OCI-LY7 (cell line): ENCODE data around the gene NXN. TPM values are rescaled to one million over a fixed set of nuclear protein-coding genes. Genes with fewer than 3 reads are reported as not detected.

ENCODE experiments used
- BruUV-seq: library from RNA; stranded (reverse); fragments of 400-500 nt; replicated peaks from 2 replicates; lab custom pipeline; 2021; lab: Mats Ljungman, UMichigan
- CTCF ChIA-PET: fragments of 300-600 bp; sonication (Branson Sonifier 250); formaldehyde crosslinking; loops from one replicate; lab custom pipeline; 2022; ENCODE audit warnings: antibody characterized with exemption; ENCODE audit not compliant: unreplicated experiment; lab: Charles Lee
- POLR2A ChIA-PET: fragments of 300-600 bp; sonication (Branson Sonifier 250); formaldehyde crosslinking; loops from one replicate; lab custom pipeline; 2022; ENCODE audit warnings: antibody characterized with exemption; lab: Charles Lee
- DNase-seq: peaks from one replicate; pipeline ENCODE4 v3.0.0-alpha.2; 2015; ENCODE audit warnings: low spot score
- H2AFZ ChIP-seq: fragments of 200-600 bp; sonication (generic), shearing (Covaris generic); 2 replicates; pipeline ENCODE4 v1.6.1; 2014; ENCODE audit warnings: mild to moderate bottlenecking, antibody characterized with exemption, low read length, moderate library complexity
- H3K27ac ChIP-seq: fragments of 200-600 bp; sonication (generic); 2 replicates; pipeline ENCODE4 v1.5.1; 2014; ENCODE audit warnings: mixed run types, low read depth, mild to moderate bottlenecking, moderate library complexity, low read length, inconsistent platforms; ENCODE audit not compliant: poor library complexity, severe bottlenecking
- H3K36me3 ChIP-seq: fragments of 200-600 bp; sonication (generic); 2 replicates; pipeline ENCODE4 v1.6.1; 2014; ENCODE audit warnings: mild to moderate bottlenecking, antibody characterized with exemption, low read length, moderate library complexity, mixed read lengths; ENCODE audit not compliant: insufficient read depth
- H3K4me1 ChIP-seq: fragments of 200-600 bp; sonication (generic); 2 replicates; pipeline ENCODE4 v1.5.1; 2014; ENCODE audit warnings: mild to moderate bottlenecking, low read length; ENCODE audit not compliant: insufficient read depth, poor library complexity, severe bottlenecking
- H3K4me2 ChIP-seq: fragments of 200-600 bp; sonication (generic); 2 replicates; pipeline ENCODE4 v1.6.1; 2014; ENCODE audit warnings: mild to moderate bottlenecking, low read length
- H3K4me3 ChIP-seq: fragments of 200-600 bp; sonication (generic); 2 replicates; pipeline ENCODE4 v1.5.1; 2014; ENCODE audit warnings: mild to moderate bottlenecking, low read depth, low read length; ENCODE audit not compliant: poor library complexity, severe bottlenecking
- H3K79me2 ChIP-seq: fragments of 200-600 bp; sonication (generic); 2 replicates; pipeline ENCODE4 v1.6.1; 2016; ENCODE audit warnings: low read depth, mild to moderate bottlenecking, low read length, moderate library complexity, mixed read lengths; ENCODE audit not compliant: insufficient read depth
- H3K9me2 ChIP-seq: fragments of 200-600 bp; sonication (generic); 2 replicates; pipeline ENCODE4 v1.6.1; 2016; ENCODE audit warnings: mild to moderate bottlenecking, low read length, mixed read lengths; ENCODE audit not compliant: insufficient read depth
- H3K9me3 ChIP-seq: fragments of 200-600 bp; sonication (generic); 2 replicates; pipeline ENCODE4 v1.6.1; 2014; ENCODE audit warnings: mild to moderate bottlenecking, mixed run types, low read length, mixed read lengths
- H4K20me1 ChIP-seq: fragments of 200-600 bp; sonication (generic); 2 replicates; pipeline ENCODE4 v1.6.1; 2014; ENCODE audit warnings: mild to moderate bottlenecking, antibody characterized with exemption, low read length, moderate library complexity, mixed read lengths; ENCODE audit not compliant: insufficient read depth
- EZH2phosphoT487 ChIP-seq: fragments of 200-600 bp; sonication (generic); IDR thresholded peaks from 2 replicates; pipeline ENCODE4 v1.6.1; 2018; ENCODE audit warnings: low read depth, borderline replicate concordance, mild to moderate bottlenecking, mixed run types, antibody characterized with exemption, low read length, moderate library complexity, mixed read lengths
- intact Hi-C: fragments of 100-400 bp; cut with micrococcal nuclease; formaldehyde crosslinking; loops from one replicate; pipeline ENCODE4 v1.10.0; 2022; ENCODE audit not compliant: unreplicated experiment
- total RNA-seq, 2 experiments: library from RNA; depleted of rRNA in 1 of 2; stranded (reverse); fragments of >200 nt in 1 of 2; shearing (Covaris generic) in 1 of 2; gene quantifications; 2 replicates each; pipeline ENCODE4 v1.2.3, GENCODE V29; 2014 to 2022
- TF ChIP-seq, protein P1 (sequence below): fragments of 200-600 bp; sonication (generic); conservative IDR thresholded peaks from 2 replicates; pipeline ENCODE4 v1.5.1; 2014; ENCODE audit warnings: mild to moderate bottlenecking, antibody characterized with exemption, low read length, moderate library complexity, mixed read lengths

NXN gene
- total RNA-seq, 2 experiments from 2014 or later: 1.3 to 2.8 TPM

DNA sequence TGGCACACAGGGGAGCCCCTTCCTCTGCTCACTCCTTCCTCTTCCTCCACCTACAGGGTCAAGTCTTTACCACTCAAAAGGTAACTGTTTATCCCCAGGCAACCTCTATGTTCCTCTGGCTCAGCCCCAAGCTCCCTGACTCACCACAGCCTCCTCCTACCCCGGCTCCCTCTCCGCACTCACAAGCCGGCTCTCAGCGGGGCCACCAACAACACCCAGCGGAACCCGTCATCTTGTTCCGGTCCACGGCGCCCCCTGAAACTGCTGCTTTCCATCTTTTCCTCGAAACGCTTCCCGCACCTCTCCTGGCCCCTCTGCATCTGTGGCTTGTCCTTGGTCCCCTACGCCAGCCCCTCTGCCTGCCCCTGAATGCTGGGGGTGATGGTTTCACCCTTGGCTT is 58.4 kb downstream of the NXN start:
- Histone ChIP-seq H3K79me2 (no peaks in the 10 kb centered on the region), H3K4me3 (no peak overlapping the region), H3K36me3 (no peaks in the 10 kb centered on the region), H3K9me3 (no peaks in the 10 kb centered on the region), H3K27ac (no peak overlapping the region), H3K4me1 (no peaks in the 10 kb centered on the region), H2AFZ (no peak overlapping the region), H4K20me1 (no peaks in the 10 kb centered on the region), H3K4me2 (no peak overlapping the region), H3K9me2 (no peaks in the 10 kb centered on the region)
- no TSS peak for BruUV-seq
- ChIA-PET CTCF (no interaction called here), POLR2A (no interaction called here)
- intact Hi-C loops: no loop called here
- TF ChIP-seq, protein P1, sequence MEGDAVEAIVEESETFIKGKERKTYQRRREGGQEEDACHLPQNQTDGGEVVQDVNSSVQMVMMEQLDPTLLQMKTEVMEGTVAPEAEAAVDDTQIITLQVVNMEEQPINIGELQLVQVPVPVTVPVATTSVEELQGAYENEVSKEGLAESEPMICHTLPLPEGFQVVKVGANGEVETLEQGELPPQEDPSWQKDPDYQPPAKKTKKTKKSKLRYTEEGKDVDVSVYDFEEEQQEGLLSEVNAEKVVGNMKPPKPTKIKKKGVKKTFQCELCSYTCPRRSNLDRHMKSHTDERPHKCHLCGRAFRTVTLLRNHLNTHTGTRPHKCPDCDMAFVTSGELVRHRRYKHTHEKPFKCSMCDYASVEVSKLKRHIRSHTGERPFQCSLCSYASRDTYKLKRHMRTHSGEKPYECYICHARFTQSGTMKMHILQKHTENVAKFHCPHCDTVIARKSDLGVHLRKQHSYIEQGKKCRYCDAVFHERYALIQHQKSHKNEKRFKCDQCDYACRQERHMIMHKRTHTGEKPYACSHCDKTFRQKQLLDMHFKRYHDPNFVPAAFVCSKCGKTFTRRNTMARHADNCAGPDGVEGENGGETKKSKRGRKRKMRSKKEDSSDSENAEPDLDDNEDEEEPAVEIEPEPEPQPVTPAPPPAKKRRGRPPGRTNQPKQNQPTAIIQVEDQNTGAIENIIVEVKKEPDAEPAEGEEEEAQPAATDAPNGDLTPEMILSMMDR: no peak
- no peak for TF ChIP-seq EZH2phosphoT487
- no peak for DNase-seq

DNA sequence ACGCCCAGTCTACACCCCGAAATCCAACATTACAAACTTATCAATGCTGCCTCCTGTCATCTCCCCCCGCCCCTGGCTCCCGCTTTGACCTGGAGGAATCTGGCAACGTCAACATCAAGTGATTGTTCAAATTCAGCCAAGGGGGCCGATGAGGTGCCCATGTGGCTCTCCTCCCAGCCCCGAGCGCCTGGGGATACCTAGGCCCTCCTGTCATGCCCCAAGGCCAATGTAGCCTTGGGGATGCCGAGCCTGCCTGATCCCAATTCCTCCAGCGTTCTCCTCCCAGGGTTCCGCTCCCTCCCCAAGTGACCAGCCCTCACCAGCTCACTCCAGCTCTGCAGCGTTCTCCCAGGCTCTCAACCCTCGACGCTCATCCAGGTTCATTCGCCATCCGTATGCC is 59.4 kb downstream of the NXN start:
- Histone ChIP-seq H3K4me2 (no peak overlapping the region), H3K4me3 (no peak overlapping the region)
- BruUV-seq: no TSS peak

DNA sequence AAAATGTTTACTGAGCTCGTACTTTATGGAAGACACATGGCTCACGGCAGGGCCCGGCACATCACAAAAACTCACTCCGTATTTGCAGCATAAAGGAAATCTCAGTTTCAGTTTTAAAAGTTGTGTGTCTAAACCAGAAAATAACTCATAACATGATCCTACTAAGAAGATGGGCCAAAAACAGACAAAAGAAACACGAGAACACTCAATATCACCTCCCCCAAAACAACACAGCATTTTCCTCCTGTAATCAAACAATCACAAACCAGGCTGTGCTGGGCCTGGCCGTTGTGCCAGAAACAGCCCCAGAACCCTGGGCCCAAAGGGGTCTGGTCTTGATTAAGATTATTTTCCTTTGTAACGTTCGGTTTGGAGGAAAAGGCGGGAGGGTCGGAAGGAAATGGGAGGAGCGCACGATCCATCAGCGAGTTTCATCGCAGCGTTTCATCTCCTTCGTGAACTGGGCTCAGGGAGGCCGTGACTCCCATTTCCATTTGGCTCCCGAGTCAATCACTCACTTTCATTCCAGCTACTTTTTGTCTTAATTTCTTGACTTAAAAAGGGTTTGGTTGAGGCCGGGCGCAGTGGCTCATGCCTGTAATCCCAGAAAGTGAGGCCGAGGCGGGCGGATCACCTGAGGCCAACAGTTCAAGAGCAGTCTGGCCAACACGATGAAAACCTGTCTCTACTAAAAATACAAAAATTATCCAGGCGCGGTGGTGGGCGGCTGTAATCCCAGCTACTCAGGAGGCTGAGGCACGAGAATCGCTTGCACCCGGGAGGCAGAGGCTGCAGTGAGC is 61.4 kb downstream of the NXN start:
- no peaks in the 10 kb centered on the region for H3K4me1 ChIP-seq
- H3K4me3 ChIP-seq: no peak overlapping the region
- no peak for TF ChIP-seq EZH2phosphoT487
- TF ChIP-seq, protein P1: no peak
- no peak overlapping the region for H3K4me2 ChIP-seq
- H3K27ac ChIP-seq: no peak overlapping the region
- no peaks in the 10 kb centered on the region for H3K9me3 ChIP-seq
- no TSS peak for BruUV-seq
- intact Hi-C loops: no loop called here
- ChIA-PET CTCF (no interaction called here), POLR2A (no interaction called here)
- no peaks in the 10 kb centered on the region for H3K9me2 ChIP-seq
- no peak overlapping the region for H2AFZ ChIP-seq
- H3K79me2 ChIP-seq: no peaks in the 10 kb centered on the region
- no peaks in the 10 kb centered on the region for H3K36me3 ChIP-seq
- no peaks in the 10 kb centered on the region for H4K20me1 ChIP-seq
- no peak for DNase-seq

More for the DNA sequence above, 59.4 kb downstream of the NXN start:
- Histone ChIP-seq H3K36me3 (no peaks in the 10 kb centered on the region), H3K27ac (no peak overlapping the region), H3K79me2 (no peaks in the 10 kb centered on the region), H4K20me1 (no peaks in the 10 kb centered on the region), H3K4me1 (no peaks in the 10 kb centered on the region), H3K9me3 (no peaks in the 10 kb centered on the region), H2AFZ (no peak overlapping the region), H3K9me2 (no peaks in the 10 kb centered on the region)
- ChIA-PET CTCF (no interaction called here), POLR2A (no interaction called here)
- intact Hi-C loops: no loop called here
- TF ChIP-seq, protein P1: no peak
- no peak for DNase-seq
